SH-SY5Y (cell line): Measurements from ENCODE around the gene C12orf75.

ENCODE experiments used
- GATA2 ChIP-seq: IDR thresholded peaks from 2 replicates; pipeline ENCODE4 v1.6.1; 2011; ENCODE audit warnings: mild to moderate bottlenecking, low read depth, low read length
- GATA3 ChIP-seq: IDR thresholded peaks from 2 replicates; pipeline ENCODE4 v1.6.1; 2011; ENCODE audit warnings: low read depth, mild to moderate bottlenecking, low read length, moderate library complexity

DNA sequence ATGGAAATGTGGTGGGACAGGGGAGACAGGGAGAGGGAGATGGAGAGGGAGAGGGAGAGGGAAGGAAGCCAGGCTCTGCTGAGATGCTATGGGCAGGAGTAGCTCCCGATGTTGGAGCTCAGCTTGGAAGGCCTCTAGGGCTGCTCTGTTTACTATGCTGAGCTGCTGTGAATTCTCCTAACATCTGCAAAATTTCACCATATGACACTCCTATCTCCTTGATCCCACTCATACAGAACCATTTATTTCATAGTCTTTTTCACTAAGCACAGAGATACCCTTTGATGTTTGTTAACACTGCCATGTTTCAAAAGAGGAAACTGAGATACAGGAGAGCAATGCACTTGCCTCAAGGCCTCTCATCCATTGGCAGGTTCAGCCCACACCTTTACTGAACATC is 60.7 kb downstream of the C12orf75 start:
- no peak for TF ChIP-seq GATA2
- no peak for TF ChIP-seq GATA3
